ENCODE results near the gene CDC45.

Gene CDC45

GRCh38 chr22:19499236-19499879 lies 19.6 kb downstream of the CDC45 start:
- DNase-seq (ENCODE audit: low read depth in 2 of 2): no peak
- TF ChIP-seq, protein P1, sequence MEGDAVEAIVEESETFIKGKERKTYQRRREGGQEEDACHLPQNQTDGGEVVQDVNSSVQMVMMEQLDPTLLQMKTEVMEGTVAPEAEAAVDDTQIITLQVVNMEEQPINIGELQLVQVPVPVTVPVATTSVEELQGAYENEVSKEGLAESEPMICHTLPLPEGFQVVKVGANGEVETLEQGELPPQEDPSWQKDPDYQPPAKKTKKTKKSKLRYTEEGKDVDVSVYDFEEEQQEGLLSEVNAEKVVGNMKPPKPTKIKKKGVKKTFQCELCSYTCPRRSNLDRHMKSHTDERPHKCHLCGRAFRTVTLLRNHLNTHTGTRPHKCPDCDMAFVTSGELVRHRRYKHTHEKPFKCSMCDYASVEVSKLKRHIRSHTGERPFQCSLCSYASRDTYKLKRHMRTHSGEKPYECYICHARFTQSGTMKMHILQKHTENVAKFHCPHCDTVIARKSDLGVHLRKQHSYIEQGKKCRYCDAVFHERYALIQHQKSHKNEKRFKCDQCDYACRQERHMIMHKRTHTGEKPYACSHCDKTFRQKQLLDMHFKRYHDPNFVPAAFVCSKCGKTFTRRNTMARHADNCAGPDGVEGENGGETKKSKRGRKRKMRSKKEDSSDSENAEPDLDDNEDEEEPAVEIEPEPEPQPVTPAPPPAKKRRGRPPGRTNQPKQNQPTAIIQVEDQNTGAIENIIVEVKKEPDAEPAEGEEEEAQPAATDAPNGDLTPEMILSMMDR (IDR thresholded peaks at IDR 0.05; ENCODE audit: low read depth, low read length): no peak
- H3K4me3 ChIP-seq (replicated peaks in 1 of 2; ENCODE audit: low read depth in 2 of 2, low read length in 2 of 2): no peak overlapping the region

DNA sequence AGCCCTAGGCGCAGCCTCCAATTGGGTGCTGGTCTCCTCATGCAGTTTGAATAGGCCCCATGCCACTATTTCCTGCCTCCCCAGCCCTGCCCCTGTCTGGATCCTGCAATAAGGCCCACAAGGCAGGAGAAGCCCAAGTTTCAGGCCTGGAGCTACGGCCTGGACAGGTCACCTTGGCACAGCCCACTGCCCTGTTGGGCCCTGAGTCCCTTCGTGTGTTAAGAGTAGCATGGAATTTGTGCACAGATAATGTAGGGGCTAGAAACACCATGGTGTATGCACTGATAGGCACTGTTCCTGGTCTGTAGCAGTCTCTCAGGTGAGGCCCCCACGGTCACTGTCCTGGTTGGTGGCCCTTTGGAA lies 20.1 kb downstream of the CDC45 start:
- no peak overlapping the region for H3K4me3 ChIP-seq (replicated peaks in 1 of 2; ENCODE audit: low read depth in 2 of 2, low read length in 2 of 2)
- TF ChIP-seq, protein P1 (IDR thresholded peaks at IDR 0.05; ENCODE audit: low read depth, low read length): no peak
- no peak for DNase-seq (ENCODE audit: low read depth in 2 of 2)

DNA sequence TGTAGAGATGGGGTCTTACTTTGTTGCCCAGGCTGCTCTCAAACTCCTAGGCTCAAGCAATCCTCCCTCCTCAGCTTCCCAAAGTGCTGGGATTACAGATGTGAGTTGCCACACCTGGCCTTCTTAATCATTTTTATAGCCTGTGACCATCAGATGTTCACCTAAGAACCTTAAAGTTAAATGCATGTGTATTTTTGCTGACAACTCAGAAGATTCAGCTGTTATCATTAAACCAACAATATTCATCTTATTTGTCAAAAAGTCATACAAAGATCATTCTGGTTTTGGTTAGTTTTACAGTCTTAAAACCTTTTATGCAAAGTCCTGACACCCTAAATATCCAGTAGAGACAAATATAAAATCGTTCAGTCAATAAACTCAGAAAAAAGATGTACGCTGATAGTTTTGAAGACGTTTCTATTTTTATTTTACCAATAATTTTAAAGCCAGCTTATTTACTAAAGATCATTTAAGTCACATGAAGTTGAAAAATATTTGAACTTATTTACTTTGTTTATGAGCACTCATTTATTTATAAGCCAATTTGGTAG lies 22.3 kb downstream of the CDC45 start:
- TF ChIP-seq, protein P1 (IDR thresholded peaks at IDR 0.05; ENCODE audit: low read depth, low read length): no peak
- no peak overlapping the region for H3K4me3 ChIP-seq (replicated peaks in 1 of 2; ENCODE audit: low read depth in 2 of 2, low read length in 2 of 2)
- DNase-seq (ENCODE audit: low read depth in 2 of 2): no peak

GRCh38 chr22:19503367-19503766 lies 23.6 kb downstream of the CDC45 start:
- TF ChIP-seq, protein P1 (IDR thresholded peaks at IDR 0.05; ENCODE audit: low read depth, low read length): no peak
- H3K4me3 ChIP-seq (replicated peaks in 1 of 2; ENCODE audit: low read depth in 2 of 2, low read length in 2 of 2): no peak overlapping the region

DNA sequence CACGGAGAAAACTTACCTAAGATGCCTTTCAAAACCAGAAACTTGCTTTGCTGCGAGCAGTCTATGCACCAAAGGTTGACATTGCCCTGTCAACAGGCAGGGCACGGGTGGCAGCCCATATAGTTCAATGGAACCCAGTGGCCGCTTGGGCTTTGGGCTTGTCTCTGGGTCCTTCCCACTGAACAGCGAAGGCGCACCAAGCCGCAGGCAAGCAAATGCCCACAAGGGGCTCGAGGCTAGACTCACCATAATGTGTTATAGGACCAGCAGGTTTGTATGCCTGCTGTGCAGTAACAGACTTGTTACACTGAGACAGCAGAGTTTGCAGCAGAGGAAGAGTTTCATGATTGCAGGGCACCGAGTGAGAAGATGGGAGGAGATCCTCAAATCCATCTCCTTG lies 24.1 kb downstream of the CDC45 start:
- DNase-seq (ENCODE audit: low read depth in 2 of 2): no peak
- no peak overlapping the region for H3K4me3 ChIP-seq (replicated peaks in 1 of 2; ENCODE audit: low read depth in 2 of 2, low read length in 2 of 2)
- TF ChIP-seq, protein P1 (IDR thresholded peaks at IDR 0.05; ENCODE audit: low read depth, low read length): peak; percentile 1

More at GRCh38 chr22:19503367-19503766, 23.6 kb downstream of the CDC45 start:
- no peak for DNase-seq (ENCODE audit: low read depth in 2 of 2)

- DNase-seq (ENCODE audit: low read depth in 2 of 2): no peak
- TF ChIP-seq, protein P1 (IDR thresholded peaks at IDR 0.05; ENCODE audit: low read depth, low read length): no peak
- H3K4me3 ChIP-seq (replicated peaks in 1 of 2; ENCODE audit: low read depth in 2 of 2, low read length in 2 of 2): no peak overlapping the region
These were observed 25.4 kb downstream of the CDC45 start for GRCh38 chr22:19504900-19505734.
